GM23248 (cell line): ENCODE measurements around the gene CPA1.

ENCODE experiments used
- EZH2 ChIP-seq: fragments of 200-600 bp; sonication (generic); IDR thresholded peaks from 2 replicates; pipeline ENCODE4 v1.6.1; 2018; ENCODE audit warnings: antibody characterized with exemption, mild to moderate bottlenecking; ENCODE audit not compliant: insufficient read depth, poor library complexity, severe bottlenecking
- EZH2phosphoT487 ChIP-seq: fragments of 200-600 bp; sonication (generic); IDR thresholded peaks from 2 replicates; pipeline ENCODE4 v1.6.1; 2018; ENCODE audit warnings: antibody characterized with exemption, moderate library complexity, mild to moderate bottlenecking, low read depth; ENCODE audit not compliant: insufficient read depth

- TF ChIP-seq EZH2phosphoT487 = no peak
- TF ChIP-seq EZH2 = no peak
Observed at GRCh38 chr7:130344271-130344866, 35.9 kb upstream of the CPA1 start, which contains the start of gene CPA5.
